8988T (cell line): ENCODE measurements around the gene HCFC1.
A peak's percentile ranks its signal among the peaks of the same experiment; 100 is the strongest.

ENCODE experiments used
- DNase-seq: peaks from one replicate; pipeline ENCODE4 v3.0.0; 2011

The HCFC1 gene

GRCh38 chrX:153973127-153974002 is 1.7 kb upstream of the HCFC1 start:
- no peak for DNase-seq

GRCh38 chrX:153972368-153973126 is 929 bp upstream of the HCFC1 start, which contains the start of gene TMEM187:
Gene TMEM187, plus strand, starts transcription at chrX:153972754. Its CDS starts 9,309 bp downstream, at chrX:153982063.
- DNase-seq = peak; percentile 94

GRCh38 chrX:153971124-153971449 is 531 bp downstream of the HCFC1 start:
- DNase-seq = peak; percentile 90

- DNase-seq = no peak
These were observed 1.1 kb downstream of the HCFC1 start for GRCh38 chrX:153970357-153971123.

- no peak for DNase-seq
These were observed 1.7 kb downstream of the HCFC1 start for GRCh38 chrX:153969904-153970356.

- no peak for DNase-seq
These were observed 2.3 kb downstream of the HCFC1 start for GRCh38 chrX:153969125-153969903.

- DNase-seq = no peak
These were observed 2.9 kb downstream of the HCFC1 start for GRCh38 chrX:153968754-153969124.

GRCh38 chrX:153968255-153968654 is 3.4 kb downstream of the HCFC1 start:
- DNase-seq = no peak

GRCh38 chrX:153967536-153968224 is 3.9 kb downstream of the HCFC1 start:
- no peak for DNase-seq

GRCh38 chrX:153966841-153967535 is 4.6 kb downstream of the HCFC1 start:
- DNase-seq = no peak

- no peak for DNase-seq
These were observed 5.3 kb downstream of the HCFC1 start for GRCh38 chrX:153966283-153966688.

GRCh38 chrX:153965406-153965805 is 6.2 kb downstream of the HCFC1 start:
- no peak for DNase-seq

GRCh38 chrX:153964105-153964504 is 7.5 kb downstream of the HCFC1 start:
- no peak for DNase-seq

GRCh38 chrX:153963546-153963945 is 8.1 kb downstream of the HCFC1 start:
- no peak for DNase-seq

GRCh38 chrX:153961292-153961691 is 10.3 kb downstream of the HCFC1 start:
- no peak for DNase-seq

GRCh38 chrX:153960786-153961185 is 10.8 kb downstream of the HCFC1 start:
- no peak for DNase-seq

GRCh38 chrX:153960077-153960476 is 11.5 kb downstream of the HCFC1 start:
- DNase-seq = no peak

- no peak for DNase-seq
These were observed 12.0 kb downstream of the HCFC1 start for GRCh38 chrX:153959649-153960048.

- no peak for DNase-seq
These were observed 13.0 kb downstream of the HCFC1 start for GRCh38 chrX:153958605-153959004.

GRCh38 chrX:153957224-153957623 is 14.4 kb downstream of the HCFC1 start:
- no peak for DNase-seq
